GM04504 (cell line): Measurements from ENCODE around the gene ZBTB20.
A peak's percentile ranks its signal among the peaks of the same experiment; 100 is the strongest.

Source experiments
- DNase-seq: peaks from one replicate; pipeline ENCODE4 v3.0.0-alpha.2; 2012; ENCODE audit warnings: low read depth

ZBTB20 gene

DNA sequence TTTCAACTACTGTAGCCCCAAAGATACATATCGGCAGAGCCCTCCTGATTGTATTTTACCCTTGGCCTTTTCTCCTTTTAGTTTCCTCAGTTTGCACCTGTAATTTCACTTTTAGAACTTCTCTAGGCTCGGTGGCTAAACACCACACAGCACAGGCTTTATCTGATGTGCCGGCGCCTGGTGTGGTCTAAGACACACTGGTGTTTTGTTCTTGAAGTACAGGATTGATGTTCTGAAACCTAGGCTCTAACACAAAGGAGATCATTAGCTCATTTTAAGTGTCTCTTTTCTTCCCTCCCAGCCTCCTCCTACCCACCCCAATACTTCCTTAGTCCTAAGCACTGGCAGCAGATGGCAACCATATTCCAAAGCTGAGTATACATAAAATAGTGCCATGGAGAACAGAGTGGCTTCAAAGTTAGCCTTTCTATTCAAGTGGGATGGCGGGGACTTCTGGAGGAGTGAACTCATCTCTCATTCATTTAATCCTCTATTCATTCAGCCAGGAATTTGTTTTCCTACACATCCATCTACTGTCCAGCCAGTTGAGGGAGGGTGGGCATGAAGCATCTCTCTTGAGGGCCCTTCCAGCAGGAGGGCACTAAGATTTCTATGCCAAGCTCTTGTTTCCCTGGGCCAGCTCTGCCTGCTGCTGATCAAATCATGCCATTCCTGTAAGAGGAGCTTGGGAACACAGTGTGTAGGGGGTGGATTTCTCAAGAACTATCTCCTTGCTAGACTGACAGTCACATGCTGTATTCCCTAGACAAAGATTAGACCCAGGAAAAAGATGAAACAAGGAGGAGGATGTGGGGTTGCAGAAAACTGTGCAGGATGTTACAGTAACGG, 782.1 kb downstream of the ZBTB20 start:
- no peak for DNase-seq

DNA sequence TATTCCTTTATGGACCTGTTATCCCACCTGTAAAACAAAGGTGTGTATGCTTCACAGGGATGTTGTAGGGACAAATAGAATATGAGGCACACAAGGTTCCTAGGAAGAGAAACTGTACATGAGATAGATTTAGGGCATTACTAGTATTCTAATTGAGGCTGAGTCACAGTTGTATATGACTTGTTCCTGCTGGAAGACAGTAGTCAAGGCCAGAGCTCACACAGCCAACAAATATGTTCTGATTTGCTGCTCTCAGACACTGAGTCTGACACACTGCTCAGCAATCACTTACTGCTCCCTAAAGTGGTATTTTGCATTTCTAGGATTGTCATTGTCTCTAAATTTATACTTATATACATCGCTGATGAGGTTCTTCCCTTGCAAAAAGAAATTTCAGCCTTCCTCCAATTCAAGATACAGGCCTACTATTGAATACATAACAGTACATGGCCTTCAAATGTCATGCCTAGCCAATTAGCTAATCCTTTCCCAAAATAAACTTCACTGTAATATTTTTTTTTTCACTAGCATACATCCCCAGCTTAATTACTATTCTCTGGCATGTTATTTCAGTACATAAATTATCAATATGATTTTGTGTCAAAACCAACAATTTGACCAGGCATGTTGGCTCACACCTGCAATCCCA, 783.4 kb downstream of the ZBTB20 start:
- DNase-seq = peak; percentile 59

DNA sequence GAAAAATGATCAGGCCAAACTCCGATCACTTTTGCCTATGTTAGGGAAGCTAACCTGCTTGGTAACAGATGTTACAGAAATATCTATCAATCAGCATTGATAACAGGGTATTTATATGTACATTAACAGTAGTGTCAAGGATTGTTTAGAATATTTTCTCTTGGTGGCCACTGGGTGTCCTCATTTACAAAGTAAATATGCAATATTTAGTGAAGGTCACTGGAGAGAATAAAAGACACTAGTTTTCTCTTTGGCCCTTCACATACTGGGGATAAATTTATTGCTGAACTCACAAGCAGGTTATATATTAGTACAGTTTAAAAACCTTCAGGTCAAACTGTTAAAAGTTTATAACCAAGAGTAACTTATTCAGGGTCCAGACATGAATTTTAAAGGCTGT, 784.3 kb downstream of the ZBTB20 start:
- no peak for DNase-seq

DNA sequence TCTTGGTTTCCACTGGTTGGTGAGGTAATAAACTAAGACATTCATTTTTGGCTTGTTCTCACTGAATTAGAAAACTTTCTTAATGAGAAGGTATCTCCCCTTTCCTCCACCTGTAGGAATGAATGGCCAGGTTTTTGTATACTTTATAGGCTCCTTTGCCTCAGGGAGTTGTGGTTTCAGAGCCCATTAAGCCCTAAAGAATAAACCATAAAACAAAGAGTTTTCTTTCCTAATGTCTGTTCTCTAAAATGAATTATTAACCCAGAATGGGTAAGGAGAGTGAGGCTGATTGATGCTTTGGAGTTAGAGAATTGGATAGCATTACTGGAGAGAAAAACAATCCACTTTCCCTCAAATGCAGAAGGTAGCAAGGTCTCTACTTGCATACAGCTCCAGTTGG, 785.7 kb downstream of the ZBTB20 start:
- no peak for DNase-seq

DNA sequence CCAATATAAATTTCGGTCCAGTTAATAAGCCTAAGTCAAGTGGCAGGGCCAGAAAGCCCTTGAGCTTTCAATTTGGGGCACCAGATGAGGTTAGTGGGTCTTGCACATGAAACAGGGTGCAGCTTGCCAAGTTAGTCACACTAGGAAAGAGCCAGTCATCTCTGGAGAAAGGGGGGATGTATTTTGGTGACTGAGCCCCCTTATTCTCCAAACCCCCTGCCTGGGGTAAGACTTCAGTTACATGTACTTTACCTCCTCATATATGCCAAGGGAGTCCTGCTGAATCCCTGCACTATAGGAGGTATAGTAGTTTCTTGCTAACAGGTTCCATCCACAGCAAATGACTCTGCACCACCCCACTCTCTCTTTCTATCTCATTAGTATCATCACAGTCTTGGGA, 790.6 kb downstream of the ZBTB20 start:
- DNase-seq = no peak

DNA sequence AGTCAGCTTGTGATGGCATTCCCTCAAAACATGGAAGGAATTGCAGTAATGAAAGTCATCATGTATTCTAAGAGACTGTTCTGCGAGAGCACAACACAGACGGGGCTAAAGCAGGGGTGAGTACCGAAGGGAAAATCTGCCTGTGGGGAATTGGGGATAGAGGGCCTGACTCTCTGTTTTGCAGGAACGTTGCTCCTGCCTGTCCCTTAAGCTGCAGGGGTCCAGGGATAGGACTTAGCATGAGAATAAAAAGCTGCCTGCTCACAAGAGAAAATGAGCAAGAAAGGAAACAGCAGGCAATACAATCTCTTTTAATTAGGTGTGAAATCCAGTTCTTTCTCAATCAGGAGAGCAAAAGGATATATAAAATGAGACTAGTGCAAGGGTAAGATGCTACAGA, 791.0 kb downstream of the ZBTB20 start:
- no peak for DNase-seq

DNA sequence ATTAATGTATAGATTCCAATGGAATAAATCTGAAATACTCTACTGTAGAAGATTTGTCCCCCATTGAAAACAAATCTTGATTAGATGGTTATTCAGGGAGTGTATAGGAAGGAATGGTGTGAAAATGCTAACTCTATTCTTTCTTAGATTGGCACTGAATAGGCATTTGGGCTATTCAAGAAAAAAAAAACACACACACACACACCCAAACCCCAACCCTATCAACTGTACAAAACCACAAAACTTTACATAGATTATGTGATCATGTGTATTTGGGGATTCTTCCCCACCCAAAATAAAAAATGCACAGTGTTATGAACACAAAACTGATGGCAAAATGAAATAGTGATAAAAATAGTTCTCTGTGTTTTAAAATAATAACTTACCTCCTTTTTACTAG, 791.4 kb downstream of the ZBTB20 start:
- DNase-seq = no peak

DNA sequence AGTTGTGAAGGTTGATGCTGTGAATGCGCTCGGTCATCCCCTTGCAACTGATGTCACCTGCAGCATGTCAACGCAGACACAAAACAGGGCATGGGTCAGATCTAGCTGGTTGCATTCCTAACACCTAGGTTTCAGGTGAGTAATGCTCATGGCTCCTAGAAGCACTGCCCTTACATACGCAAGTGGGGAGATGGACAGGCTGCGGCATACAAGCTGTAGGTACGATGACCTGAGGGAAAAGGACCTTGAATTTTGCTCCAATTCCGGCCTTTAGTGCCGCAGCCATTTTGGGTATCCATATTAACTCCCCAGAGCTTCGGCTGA, 795.3 kb downstream of the ZBTB20 start:
- no peak for DNase-seq

DNA sequence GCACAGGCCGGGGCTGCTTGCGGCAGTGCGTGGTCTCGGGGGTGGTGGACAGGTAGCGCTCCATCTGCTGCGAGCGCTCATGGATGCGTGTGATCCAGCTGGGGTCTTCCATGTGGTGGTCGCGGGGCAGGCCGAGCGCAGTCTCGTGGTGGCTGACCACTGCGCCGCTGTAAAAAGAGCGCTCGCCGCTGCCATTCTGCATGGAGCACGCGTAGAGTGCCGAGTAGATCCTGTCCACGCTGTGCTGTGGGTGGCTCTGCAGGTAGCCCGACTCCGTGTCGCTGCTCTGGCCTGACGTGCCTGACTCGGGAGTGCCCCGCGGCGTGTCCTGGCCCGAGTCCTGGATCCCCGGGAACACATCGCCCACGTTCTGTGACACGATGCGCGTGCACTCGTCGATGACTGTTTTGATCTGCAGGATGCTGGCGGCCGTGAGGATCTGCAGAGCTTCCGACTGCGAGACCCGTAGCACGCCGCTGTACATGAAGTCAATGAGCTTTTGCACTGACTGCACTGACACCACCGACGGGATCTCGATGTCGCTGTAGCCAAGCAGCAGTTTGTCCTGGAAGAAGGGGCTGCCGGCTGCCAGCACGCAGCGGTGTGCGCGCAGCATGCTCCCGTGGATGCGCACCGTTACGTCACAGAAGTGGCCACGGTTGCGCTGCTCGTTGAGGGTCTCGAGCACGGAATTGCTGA, 795.8 kb downstream of the ZBTB20 start:
- DNase-seq = no peak

DNA sequence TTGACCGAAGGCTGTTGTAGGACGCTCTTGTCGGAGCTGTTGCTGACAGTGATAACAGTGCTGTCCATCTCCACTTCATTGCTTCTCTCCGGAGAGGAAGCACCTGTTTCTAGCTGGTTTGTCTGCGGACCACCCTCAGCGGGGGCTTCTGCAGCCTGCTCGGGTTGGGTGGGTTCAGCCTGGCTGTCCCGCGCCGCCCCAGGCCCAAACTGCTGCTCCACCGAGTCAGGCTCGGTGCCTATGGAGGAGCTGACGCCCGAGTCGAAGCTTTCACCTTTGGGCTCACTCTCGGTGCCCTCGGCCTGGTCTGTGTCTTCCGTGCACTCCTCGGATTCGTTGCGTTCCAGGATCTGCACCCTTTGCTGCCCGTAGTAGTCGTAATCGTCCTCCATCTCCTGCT, 796.4 kb downstream of the ZBTB20 start:
- DNase-seq = no peak

DNA sequence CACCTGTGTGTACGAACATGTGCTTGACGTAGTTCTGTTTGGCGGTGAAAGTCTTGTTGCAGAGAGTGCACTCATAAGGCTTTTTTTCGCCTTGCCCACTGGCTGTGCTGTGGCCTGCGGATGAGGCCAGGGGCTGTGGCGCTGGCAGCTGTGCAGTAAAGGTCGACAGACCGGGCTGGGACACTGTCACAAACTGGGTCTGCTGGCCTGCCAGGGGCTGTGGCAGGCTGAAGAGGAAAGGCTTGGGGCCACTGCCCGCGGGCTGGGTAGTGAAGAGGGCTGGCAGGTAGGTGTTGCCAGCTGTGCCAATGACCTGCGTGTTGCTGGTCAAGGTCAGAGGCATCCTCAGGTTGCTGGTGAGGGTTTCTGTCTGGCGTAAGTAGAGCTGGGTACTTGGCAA, 796.8 kb downstream of the ZBTB20 start:
- no peak for DNase-seq

DNA sequence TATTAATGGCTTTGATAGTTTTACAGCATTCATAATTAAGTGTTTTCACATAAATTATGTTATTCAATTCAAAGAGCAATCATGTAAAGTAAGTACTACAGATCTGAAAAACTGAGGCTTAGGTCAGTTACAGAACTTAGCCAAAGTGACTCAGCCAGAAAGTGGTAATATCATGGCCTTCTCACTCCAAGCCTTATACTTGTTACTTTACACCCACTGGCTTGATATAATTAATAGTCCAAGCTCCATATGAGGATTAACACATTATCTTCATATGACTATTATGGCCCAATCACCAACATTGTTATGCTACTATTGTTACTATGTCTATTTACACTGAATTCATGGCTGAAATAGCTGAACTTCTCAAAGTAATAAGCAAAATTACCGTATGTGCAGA, 802.6 kb downstream of the ZBTB20 start:
- no peak for DNase-seq

DNA sequence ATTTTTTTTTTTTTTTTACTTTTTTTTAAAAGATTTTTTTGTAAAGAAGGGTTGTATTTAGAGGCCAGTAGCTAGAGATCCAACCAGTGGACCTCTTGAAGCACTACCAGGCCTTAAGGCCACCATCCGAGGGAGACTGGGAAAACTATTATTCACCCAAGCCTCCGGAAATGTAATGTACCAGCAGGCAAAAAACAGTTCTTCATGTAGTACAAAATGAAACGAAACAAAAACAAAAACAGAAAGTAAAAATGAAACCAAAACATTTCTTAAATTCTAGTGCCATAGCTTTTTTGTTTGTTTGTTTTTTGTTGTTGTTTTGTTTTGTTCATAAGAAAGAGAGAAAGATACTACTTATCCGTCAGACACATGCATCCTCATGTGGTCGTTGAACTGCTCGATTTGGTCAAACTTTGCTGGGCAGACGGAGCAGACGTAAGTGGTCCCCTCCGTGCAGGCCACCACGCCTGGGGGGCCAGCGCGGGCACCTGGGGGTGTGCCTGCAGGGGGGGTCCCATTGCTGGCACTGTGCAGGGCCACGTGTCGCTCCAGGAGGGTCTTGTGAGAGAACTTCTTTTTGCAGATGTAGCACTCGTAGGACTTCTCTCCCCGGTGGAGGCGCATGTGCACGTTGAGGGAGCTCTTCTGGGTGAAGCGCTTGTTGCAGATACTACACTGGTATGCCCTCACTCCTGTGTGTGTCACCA, 808.3 kb downstream of the ZBTB20 start:
- DNase-seq = no peak

DNA sequence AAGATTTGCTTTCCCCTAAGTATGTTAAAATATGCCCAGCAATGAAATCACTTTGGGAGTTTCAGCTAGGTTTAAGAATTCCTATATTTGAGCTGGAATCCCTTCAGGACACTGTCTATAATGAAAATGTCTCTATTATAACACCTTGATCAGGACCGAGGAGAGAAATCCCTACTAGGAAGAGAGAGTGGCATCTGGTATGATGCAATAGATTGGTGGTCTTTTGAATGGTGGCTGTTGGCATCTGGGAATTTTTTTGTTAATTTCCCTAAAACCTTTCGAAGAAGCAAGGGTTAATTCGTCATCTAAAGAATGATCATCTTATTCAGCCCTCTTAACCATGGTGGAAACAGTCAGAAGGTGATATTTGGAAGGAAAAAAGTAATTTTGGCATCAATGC, 810.2 kb downstream of the ZBTB20 start:
- no peak for DNase-seq

DNA sequence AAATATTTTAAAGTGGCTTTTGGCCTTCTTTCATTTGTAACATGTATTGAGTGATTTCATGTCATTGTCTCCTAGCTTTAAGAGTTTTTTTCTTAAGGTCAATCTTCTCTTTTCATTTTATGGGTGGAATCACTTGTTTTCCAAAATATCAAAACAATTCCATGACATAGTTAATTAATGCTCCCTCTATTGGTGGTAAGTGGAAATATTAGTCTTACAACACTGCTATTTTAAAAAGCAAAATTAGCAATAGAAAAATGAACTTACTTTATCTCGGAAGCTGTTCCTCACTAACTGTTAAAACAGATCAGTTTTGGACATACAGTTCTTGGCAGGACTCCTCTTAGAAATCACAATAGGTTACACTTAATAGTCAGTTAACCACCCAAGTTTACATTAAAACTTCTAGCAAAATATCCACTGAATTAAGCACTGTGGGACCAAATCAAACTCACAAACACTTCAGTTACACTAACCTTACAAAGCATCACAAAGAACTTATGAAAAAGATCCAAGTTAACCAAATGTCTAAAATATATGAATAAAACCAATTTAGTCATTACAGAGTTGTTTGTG, 810.9 kb downstream of the ZBTB20 start:
- DNase-seq = no peak

DNA sequence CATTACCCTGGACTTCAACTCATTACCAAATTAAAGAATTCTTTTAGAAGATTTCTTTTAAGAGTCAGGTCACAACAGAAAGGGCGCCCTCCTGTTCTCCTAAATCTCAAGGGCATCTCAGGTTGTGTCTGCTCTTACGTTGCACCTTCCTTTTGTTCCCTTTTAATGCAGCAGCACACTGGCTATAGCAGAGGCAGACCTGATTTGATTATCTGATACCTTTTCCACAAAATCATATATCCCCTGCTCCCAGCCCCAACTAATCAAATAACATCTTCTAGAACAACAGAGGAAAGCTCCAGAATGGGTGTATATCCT, 813.2 kb downstream of the ZBTB20 start:
- no peak for DNase-seq

DNA sequence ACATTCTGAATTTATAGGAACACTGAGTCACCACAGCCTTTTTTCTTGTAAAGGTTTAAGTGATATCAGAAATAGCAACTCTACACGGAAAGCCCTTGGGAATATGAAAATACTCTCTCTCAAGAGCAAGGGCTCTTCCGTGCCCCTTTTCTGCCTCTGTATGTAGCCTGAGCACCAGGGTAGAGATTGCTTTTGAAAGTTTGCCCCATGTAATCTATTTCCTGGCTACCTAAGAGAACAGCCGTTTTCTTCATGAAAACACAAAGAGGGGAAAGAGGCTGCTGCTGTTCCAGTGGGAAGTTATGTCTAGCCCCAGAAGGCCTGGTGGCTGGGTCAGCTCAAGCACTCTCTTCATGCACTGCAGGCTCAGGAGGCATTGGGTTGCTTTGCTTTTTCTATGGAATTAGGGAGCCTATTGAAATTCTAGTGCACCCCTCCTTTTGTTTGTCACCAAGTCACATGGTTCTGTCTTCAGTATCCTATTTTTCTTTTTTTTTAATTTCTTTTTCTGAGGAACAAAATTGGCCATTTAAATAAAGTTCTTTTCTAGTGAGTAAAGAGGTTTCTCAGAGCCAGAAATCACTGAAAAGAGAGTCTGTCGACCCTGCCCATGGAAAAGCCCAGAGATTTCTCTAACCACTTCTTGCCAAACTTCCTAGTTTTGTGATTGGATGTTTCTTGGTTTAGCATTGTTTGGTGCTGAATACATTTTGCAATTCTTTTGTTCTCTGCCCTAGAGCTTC, 813.7 kb downstream of the ZBTB20 start:
- no peak for DNase-seq

DNA sequence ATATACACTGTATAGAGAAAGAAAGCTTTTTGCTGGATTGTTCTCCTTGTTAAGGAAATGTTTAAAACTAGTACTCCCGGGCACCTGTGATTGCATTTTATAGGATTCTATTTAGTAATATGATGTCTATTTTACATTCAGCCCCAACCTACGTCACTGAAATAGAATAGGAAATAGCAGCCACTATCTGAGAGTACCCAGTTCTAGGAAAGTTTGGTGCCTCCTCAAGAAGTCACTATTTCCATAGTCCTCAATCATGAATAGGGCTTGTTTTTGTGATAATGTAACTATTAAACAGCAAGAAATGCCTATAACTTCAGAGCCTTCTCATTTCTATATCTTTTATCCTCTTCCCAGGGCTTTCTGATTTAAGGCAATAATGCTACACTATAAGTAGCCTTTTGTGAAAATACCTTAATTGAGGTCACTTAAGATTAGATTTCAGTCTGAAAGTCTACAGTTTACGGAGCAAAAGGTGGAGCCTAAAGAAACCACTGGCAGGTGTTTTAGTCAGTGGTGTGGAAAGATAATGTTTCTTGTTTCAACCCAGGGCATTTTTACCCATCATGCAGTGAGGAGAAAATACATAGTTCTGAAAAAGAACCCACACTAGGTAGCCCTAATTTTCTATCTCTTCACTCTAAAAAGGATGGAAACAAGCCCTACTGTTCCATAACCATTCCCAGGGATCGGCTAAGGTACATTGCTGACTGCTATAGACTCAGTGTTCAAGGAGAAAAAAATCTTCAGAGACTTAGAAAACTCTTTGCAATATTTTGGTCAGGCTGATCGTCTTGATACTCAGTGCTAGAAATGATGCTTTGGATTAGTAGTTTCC, 814.5 kb downstream of the ZBTB20 start:
- no peak for DNase-seq

DNA sequence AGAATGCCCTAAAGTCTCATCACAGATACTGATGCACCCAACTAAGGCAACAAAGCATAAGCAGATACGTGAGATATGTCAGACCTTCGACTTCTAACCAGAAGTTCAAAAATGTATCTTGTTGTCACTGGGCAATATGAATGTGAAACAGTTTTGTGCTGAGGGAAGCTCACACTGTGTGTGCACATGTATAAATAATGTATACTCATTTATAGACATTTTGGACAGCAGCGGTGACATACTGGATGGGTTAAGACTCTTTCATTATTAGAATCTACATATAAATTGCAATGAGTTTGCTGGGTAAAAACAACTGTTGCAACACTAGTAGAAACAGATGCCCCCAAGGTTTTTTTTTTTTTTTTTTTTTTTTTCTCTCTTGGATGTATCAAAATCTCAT, 815.4 kb downstream of the ZBTB20 start:
- no peak for DNase-seq

DNA sequence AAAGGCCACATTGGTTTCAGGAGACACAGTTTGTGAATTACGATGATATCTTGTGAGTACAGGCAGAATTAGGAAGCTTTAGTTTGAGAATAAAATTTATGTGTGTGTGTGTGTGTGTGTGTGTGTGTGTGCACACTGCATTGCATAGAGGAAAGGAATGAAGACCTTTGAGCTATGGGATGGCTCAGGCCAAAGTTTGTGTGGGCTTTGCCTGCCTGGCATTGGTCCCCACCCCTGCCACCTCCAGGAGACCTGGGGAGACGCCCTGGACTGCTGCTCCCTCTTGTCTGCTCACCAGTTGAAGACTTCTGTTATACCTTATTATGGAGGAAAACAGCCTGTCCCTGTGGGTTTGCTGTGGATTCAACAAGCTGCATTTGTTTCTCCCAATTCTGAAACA, 816.1 kb downstream of the ZBTB20 start:
- no peak for DNase-seq

DNA sequence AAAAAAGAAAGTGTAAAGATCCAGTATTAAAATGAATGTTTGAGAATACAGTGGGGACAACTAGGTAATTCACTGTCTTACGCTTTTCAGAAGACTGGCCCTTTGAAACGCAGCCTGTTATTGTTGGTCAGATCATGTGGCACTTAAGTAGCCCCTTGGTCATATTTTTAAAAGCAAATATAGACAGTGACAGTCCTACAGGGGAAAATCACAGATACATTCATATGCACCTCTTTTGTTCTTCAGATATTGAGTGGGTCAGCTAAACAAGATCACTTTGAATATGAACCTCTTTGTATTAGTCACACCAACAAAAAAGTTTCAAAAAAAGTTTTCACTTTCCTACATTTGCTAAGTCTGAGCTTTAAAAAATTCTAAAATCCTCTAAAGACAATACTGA, 817.3 kb downstream of the ZBTB20 start:
- DNase-seq = no peak
